Psoas muscle (tissue), 8 donors: ENCODE results near the gene MYO9A. TPM values are rescaled to one million over a fixed set of nuclear protein-coding genes. Genes with fewer than 3 reads are reported as not detected.
"Not testable (repeated sequence)": the region's sequence is repeated elsewhere in the genome, so short reads cannot be mapped to it uniquely, and the experiment has no call there.

ENCODE experiments used
- ATAC-seq, 4 donors: fragments of 200-7000 bp; cut with Tn5 transposase; one replicate each; pipeline ENCODE4 v1.9.1; 2020; ENCODE audit warnings: moderate library complexity in 3 of 4, mild to moderate bottlenecking in 2 of 4
- DNase-seq, 2 donors: peaks; one replicate each; pipeline ENCODE4 v3.0.0-alpha.2; 2020
- H3K27ac ChIP-seq: fragments of 200-600 bp; one replicate; pipeline ENCODE4 v1.8.0; 2022
- H3K27me3 ChIP-seq, 3 donors: fragments of 200-600 bp in 1 of 3; one replicate each; pipeline versions ENCODE4 v1.6.1 to v1.8.0; 2013 to 2022; ENCODE audit warnings: low read length in 2 of 3, mild to moderate bottlenecking in 2 of 3, moderate library complexity in 1 of 3; ENCODE audit not compliant: insufficient read depth in 3 of 3
- H3K36me3 ChIP-seq, 2 donors: fragments of 200-600 bp in 1 of 2; one replicate each; pipeline versions ENCODE4 v1.6.1 to v1.8.0; 2013 to 2022; ENCODE audit warnings: low read depth in 1 of 2, mild to moderate bottlenecking in 1 of 2, moderate library complexity in 1 of 2; ENCODE audit not compliant: insufficient read depth in 1 of 2
- H3K4me1 ChIP-seq: fragments of 200-600 bp; one replicate; pipeline ENCODE4 v1.8.0; 2022
- H3K4me3 ChIP-seq: fragments of 200-600 bp; one replicate; pipeline ENCODE4 v1.8.0; 2022; ENCODE audit warnings: mild to moderate bottlenecking
- H3K9me3 ChIP-seq: fragments of 200-600 bp; one replicate; pipeline ENCODE4 v1.8.0; 2022
- WGBS, 3 donors: extraction: QIAGEN DNeasy Blood & Tissue Kit; methylation state at CpG; one replicate each; pipeline versions ENCODE4 v1.1.6 to v1.1.7; 2013; 5-methylcytosine and 5-hydroxymethylcytosine counted together
- intact Hi-C, 2 donors: fragments of 100-400 bp; cut with DNase I; formaldehyde crosslinking; loops; one replicate each; pipeline versions ENCODE4 v1.11.0 to v1.14.2; 2022
- polyA plus RNA-seq, 3 donors: library from polyadenylated mRNA; stranded (reverse); fragments of 200-250 nt; gene quantifications; one replicate each; pipeline ENCODE4 v1.2.3, GENCODE V29; 2013
- total RNA-seq, 4 donors: library from RNA; stranded (reverse); fragmentation: NEBNext Ultra II Directional in 2 of 4; extraction: Animal tissue kit (Norgen Biotek cat#: 25700) in 2 of 4; gene quantifications; one replicate each; pipeline versions ENCODE4 v1.2.1 to v1.2.4, GENCODE V29; 2021 to 2023
- TF ChIP-seq, protein P1 (sequence below): fragments of 200-600 bp; IDR thresholded peaks from one replicate; pipeline ENCODE4 v1.8.0; 2022; ENCODE audit warnings: antibody characterized with exemption
- donor health status: healthy with polysubstance abuse.
- donor health status: DM: no; HTN: no; CAD: no; lungs with moderate emphysema.
- donor health status: Bipolar disorder and iron deficiency.
- donor health status: healthy.
- donor health status: DM: yes; HTN: yes; CAD: no.
- donor health status: DM: no; HTN: no; CAD: no.
- donor health status: DM: no; HTN: no; CAD: no.
- donor health status: DM: yes; HTN: yes; CAD: no.

Gene MYO9A
- total and polyA plus RNA-seq, 7 donors, result 3.4 to 28.4 (median 23.0) TPM

DNA sequence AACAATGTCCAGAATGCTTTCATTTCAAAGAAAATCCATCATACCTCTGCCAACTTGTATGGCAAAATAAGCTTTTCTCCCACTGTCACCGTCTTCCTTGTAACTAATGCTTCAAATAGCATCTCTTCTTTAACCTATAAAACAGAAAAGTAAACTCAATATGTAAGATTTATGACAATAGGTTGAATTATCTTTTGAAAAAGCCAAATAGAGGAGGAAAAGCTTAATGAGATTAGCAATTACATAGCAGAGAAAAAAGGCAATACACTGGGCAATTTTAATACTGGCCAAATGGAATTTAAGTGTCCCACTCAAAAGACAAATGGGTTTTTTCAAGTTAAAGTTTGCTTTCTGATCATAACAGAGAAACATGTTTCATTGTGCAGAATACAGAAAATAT lies 118.1 kb downstream of the MYO9A start:
- Histone ChIP-seq H3K36me3 (peaks cover 0 to 23% of the 10 kb centered on the region in 2 donors), H3K4me3 (no peak overlapping the region), H3K9me3 (no peaks in the 10 kb centered on the region), H3K27me3 (no peaks in the 10 kb centered on the region), H3K4me1 (no peaks in the 10 kb centered on the region), H3K27ac (no peak overlapping the region)
- TF ChIP-seq, protein P1, sequence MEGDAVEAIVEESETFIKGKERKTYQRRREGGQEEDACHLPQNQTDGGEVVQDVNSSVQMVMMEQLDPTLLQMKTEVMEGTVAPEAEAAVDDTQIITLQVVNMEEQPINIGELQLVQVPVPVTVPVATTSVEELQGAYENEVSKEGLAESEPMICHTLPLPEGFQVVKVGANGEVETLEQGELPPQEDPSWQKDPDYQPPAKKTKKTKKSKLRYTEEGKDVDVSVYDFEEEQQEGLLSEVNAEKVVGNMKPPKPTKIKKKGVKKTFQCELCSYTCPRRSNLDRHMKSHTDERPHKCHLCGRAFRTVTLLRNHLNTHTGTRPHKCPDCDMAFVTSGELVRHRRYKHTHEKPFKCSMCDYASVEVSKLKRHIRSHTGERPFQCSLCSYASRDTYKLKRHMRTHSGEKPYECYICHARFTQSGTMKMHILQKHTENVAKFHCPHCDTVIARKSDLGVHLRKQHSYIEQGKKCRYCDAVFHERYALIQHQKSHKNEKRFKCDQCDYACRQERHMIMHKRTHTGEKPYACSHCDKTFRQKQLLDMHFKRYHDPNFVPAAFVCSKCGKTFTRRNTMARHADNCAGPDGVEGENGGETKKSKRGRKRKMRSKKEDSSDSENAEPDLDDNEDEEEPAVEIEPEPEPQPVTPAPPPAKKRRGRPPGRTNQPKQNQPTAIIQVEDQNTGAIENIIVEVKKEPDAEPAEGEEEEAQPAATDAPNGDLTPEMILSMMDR, result no peak
- ATAC-seq (no peak), DNase-seq (no peak)
- intact Hi-C loops, result no loop called here
- 89 to 94% (median 93%) methylated on average over 1 of the region's 1 CpG for WGBS, 3 donors

DNA sequence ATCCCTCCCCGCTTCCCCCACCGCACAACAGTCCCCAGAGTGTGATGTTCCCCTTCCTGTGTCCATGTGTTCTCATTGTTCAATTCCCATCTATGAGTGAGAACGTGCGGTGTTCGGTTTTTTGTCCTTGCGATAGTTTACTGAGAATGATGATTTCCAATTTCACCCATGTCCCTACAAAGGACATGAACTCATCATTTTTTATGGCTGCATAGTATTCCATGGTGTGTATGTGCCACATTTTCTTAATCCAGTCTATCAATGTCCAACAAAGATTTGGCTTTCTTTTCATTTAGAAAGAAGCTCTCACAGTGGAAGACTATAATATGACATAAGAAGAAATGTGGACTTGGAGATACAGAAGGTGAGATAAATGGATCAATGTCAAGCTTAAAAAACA lies 119.2 kb downstream of the MYO9A start:
- ATAC-seq, H3K27ac ChIP-seq, intact Hi-C loops, H3K9me3 ChIP-seq, H3K27me3 ChIP-seq, H3K4me1 ChIP-seq, H3K4me3 ChIP-seq, DNase-seq: not testable (repeated sequence)
- H3K36me3 ChIP-seq, result peaks cover 0 to 26% of the 10 kb centered on the region in 2 donors
- 94 to 95% (median 95%) methylated on average over 4 to 5 of the region's 6 CpGs for WGBS, 3 donors

DNA sequence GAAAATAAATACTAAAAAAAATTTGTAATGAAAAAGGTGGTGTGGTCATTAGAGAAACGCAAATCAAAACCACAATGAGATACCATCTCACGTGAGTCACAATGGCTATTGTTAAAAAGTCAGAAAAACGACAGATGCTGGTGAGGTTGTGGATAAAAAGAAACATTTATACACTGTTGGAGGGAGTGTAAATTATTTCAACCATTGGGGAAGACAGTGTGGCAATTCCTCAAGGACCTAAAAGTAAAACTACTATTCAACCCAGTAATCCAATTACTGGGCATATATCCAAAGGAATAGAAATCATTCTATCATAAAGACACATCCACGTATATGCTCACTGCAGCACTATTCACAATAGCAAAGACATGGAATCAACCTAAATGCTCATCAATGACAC lies 120.3 kb downstream of the MYO9A start:
- DNase-seq (no peak), ATAC-seq (no peak)
- Histone ChIP-seq H3K4me1 (no peaks in the 10 kb centered on the region), H3K4me3 (no peak overlapping the region), H3K9me3 (no peaks in the 10 kb centered on the region), H3K27me3 (no peaks in the 10 kb centered on the region), H3K36me3 (peaks cover 0 to 26% of the 10 kb centered on the region in 2 donors), H3K27ac (no peak overlapping the region)
- TF ChIP-seq, protein P1, result no peak
- 77 to 87% (median 78%) methylated on average over 4 of the region's 4 CpGs for WGBS, 3 donors
- intact Hi-C loops, result no loop called here

DNA sequence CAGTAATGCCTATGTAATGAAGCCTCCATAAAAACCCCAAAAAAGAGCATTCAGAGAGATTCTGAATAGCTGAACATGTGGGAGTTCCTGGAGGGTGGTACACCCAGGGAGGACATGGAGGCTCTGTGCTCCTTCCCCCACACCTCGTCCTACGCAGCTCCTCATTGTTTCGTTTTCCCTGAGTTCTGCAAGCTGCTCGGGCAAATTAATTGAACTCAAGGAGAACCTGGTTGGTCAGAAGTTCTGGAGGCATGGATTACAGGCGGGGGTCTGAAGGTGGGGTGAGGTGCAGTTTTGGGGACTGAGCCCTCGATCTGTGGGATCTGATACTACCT lies 142.2 kb downstream of the MYO9A start:
- H3K36me3 ChIP-seq, result peaks cover 0 to 35% of the 10 kb centered on the region in 2 donors
- ATAC-seq (no peak), DNase-seq (no peak)
- no peaks in the 10 kb centered on the region for H3K27me3 ChIP-seq
- H3K4me3 ChIP-seq, result no peak overlapping the region
- TF ChIP-seq, protein P1, result no peak
- intact Hi-C loops, result no loop called here
- WGBS, 3 donors, result 84 to 93% (median 93%) methylated on average over 6 of the region's 6 CpGs
- H3K27ac ChIP-seq, result no peak overlapping the region
- H3K4me1 ChIP-seq, result no peaks in the 10 kb centered on the region
- no peaks in the 10 kb centered on the region for H3K9me3 ChIP-seq

DNA sequence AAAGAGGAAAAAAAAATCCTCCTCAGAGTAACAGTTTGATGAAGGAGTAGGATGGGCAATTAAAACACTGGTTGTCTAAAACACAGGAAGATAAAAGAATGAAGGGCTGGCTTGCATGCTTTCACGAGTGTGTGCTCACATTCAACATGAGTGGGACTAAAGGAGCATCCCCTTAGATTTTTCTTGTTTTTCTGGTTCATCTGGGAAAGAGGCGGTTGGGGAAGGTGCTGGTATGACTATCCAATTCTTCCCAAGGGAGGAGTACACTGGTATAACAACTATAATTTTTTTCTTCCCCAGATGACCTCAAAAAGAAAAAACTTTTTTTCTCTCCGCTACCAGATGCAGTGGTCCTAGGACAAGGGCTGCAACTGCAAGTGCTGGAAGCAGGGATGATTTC lies 143.7 kb downstream of the MYO9A start:
- intact Hi-C loops, result no loop called here
- ATAC-seq, result no peak
- TF ChIP-seq, protein P1, result no peak
- Histone ChIP-seq H3K36me3 (peaks cover 0 to 30% of the 10 kb centered on the region in 2 donors), H3K4me1 (no peaks in the 10 kb centered on the region), H3K27ac (no peak overlapping the region), H3K27me3 (no peaks in the 10 kb centered on the region), H3K9me3 (no peaks in the 10 kb centered on the region), H3K4me3 (no peak overlapping the region)
- WGBS, 3 donors, result 94 to 99% (median 97%) methylated on average over 3 of the region's 3 CpGs
- no peak for DNase-seq
